GM10847 (cell line): ENCODE measurements around the gene OSBPL9.

Source experiments
- POLR2A ChIP-seq: IDR thresholded peaks from 2 replicates; pipeline ENCODE4 v1.6.1; 2011; ENCODE audit not compliant: insufficient read length; ENCODE audit errors: extremely low read depth

OSBPL9 gene

DNA sequence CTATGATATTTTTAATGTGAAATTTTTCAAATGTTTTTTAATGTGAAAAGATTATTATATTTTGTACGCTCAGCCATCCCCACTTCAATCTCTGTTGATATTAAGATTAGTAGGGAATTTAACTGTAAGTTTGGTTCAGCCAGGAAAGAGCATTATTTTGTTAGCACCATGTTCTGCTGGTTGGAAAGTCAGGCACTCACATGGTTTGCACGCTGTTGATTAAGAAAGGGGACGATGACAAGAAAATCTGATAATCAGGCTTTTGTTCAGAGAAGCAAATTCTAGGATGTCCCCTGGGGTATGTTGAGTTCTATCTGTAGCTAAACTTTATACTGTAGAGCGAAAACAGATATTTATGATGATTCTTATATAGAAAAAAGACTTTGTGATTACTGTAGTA lies 115.1 kb downstream of the OSBPL9 start:
- no peak for TF ChIP-seq POLR2A

DNA sequence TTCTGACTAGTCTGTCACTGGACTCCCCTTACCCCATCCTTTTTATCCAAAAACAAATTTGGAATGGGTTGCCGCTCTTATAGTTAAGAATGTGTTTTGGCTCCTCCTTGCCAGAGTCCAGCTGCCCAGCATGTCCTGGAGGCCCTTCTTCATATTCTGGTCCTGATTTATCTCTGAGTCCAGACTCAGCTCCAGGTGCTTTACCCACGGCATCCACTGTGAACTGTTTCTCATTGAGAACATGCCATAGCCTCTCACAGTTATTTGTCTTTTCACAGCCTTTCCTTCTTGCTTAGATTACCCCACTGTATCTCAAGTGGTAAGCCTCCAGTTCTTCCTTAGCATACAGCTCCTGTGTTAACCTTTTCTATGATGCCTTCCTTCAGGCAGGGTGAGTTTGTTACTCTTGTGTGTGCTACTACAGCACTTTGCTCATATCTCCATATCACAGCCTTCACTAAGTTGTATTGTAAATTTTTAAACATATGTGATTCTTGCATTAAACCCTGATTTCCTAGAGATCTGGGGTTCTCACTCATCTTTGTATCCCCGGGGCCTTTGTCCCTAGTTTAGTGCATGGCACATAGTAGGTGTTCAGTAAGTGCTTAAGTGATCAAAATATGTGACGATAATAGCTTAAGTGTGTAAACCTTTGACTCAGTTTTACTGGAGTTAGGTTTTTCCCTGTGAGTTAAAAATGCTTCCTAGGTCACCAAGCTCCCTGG lies 116.0 kb downstream of the OSBPL9 start:
- no peak for TF ChIP-seq POLR2A

DNA sequence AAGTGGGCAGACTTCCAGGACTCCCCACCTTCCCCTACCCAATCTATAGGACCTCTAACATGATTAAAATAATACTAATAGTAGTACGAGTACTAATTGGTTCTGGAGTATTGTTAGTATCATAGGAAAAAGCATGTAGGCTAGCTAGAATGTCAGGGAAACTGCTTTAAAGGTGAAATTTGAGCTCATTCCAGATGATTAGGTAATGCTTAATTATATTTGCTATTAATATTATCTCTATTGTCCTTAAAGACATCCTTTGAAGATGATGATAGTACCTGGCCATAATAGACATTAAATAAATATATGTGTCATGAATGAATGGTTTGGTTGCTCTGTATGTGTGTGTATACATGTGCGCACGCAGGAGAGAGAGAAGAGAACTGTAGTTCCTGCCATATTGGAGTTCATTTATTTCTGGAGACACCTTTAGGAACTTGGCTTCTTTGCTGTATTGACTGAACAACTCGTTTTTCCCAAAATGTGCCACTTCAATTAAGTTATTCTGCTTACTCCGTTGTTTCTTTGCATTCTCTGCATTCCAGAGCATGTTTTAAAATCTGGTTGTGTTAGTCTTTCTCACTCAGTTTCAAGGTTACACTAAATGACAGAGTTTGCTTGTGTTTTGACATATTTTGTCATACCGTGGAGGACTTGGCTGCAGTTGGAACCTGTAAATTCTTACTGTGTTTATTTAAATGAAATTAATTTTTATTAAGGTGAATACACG lies 117.1 kb downstream of the OSBPL9 start:
- TF ChIP-seq POLR2A: no peak

DNA sequence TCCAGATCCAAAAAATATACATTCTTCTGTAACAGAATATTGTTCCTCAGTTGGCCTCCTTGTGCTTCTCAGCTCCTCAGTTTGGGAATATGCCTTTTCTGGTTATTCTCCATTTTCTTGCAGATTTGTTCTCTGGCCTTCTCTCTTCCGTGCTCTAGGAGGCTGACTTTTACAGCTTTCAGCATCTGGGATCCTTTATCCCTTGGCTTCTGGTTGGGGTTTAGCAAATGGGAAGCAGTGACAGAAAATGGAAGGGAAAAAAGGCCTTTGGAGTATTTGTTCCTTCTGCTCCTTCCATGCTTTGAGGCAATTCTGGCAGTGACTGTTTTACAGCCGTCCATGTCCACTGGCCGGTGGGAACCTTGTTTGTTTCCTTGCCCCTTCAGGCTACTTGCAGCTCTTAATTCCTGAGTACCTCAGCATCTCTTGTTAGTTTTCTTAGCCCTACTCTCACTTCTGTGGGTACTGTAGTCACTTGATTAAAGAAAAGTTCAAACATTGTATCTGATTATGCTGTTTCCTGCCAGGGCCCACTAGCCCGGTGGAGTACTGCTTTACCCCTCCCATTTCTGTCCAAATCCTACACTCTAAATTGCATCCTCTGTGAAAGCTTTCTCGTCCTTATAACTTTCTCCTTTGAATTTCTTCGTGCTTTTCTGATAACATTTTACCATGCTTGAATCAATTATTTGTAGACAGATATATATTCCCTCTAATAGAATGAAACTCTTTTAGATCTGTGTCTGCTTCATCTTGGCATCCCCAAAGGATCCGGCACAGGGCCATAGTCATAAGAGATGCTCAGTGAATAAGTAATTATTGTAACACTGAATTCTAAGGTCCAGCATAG lies 118.2 kb downstream of the OSBPL9 start:
- no peak for TF ChIP-seq POLR2A

DNA sequence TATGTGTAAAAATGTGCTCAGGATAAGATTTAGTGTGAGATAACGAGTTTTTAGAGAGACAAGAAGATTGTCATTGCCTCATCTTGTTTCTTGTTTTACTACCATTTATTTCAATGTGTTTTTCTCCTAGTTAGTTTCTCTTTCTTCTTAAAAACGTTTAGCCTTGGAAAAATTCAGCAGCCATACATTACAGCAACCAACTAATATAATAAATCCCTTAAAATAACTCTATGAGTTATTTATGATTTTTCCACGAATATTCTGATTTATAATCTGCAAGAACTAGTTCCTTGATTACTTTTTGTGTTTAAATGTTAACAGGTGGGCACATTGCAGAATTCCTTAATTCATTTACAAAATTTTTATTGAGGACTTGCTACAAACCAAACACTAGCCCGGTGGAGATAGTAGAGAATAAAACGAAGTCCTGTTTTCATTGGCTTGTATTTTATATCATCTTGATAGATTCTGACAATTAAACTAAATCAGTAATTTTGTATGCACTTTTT lies 118.9 kb downstream of the OSBPL9 start:
- TF ChIP-seq POLR2A: no peak

DNA sequence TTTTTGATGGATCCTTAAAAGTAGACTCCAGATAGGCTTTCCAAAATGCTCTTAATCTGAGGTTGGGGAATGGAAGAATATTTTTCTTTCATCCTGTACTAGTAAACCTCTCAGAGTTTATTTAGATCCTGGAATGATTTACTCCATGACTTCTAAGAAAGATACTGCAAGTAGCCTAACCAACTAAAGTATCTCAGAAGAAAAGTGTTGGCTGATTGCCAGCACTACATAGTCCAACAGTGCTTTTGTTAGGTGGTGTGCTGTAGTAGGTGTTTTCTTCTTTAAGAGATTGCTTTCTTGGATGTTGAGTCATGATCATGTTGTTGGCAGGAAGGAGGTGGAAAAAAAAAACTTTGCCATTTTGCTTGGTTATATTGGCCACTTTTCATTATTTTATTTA lies 119.8 kb downstream of the OSBPL9 start:
- TF ChIP-seq POLR2A: no peak

DNA sequence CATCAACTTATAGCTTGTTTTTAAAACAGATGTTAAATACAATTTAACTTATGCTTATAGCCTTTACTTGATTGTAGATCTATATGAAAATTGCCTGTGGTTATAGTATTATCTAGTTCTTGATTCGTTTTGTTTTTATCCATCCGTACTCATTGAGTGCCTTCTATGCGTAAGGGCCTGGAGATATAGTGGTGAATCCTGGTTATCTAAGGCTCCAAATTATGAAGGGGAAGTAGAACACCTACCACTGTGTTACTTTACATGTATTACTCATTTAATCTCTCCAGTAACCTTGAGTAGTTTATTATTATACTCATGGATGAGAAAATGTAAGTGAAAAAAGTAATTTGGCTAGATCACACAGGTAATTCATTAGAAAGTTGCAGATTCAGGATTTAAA lies 121.8 kb downstream of the OSBPL9 start:
- TF ChIP-seq POLR2A: no peak

DNA sequence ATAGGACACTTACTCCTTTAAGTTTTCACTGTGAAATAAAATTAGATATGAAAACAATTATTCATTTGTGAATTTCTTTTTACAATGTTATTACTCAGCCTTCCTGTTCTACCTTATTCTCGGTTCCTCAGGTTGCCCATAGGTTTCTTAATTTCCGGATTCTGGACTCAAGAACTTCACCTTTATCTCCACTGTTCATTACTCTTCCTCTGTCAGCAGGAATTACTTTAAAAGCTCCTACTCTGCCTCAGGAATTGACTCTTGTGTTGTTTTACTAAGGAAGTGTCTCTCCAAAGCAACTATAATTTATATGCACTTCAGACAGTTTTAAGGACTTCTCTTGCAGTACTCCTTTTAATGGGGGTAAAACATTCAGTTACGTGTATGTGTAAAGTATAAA lies 123.8 kb downstream of the OSBPL9 start:
- no peak for TF ChIP-seq POLR2A

DNA sequence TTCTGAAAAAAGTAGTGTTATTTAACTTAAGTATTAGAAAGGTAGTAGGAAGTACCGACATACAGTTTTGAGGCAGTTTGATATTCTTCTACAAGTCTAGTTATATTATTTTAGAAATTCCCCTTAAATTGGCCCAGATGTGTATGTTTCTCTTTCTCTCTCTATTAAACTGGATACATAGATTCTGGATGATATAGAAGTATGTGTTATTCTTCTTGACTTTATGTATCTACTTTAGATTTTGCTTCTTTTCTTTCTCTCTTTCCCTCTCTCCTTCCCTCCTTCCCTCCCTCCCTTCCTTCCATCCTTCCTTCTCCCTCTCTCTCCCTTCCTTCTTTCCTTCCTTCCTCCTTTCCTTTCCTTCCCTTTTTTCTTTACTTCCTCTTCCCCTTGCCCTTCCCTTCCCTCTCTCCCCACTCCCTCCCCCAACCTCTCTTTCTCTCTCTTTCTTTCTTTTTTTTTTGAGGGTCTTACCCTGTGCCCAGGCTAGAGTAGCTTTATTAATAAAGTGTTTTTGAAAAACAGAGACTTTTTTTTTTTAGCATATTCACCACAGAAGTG lies 124.3 kb downstream of the OSBPL9 start:
- TF ChIP-seq POLR2A: no peak

DNA sequence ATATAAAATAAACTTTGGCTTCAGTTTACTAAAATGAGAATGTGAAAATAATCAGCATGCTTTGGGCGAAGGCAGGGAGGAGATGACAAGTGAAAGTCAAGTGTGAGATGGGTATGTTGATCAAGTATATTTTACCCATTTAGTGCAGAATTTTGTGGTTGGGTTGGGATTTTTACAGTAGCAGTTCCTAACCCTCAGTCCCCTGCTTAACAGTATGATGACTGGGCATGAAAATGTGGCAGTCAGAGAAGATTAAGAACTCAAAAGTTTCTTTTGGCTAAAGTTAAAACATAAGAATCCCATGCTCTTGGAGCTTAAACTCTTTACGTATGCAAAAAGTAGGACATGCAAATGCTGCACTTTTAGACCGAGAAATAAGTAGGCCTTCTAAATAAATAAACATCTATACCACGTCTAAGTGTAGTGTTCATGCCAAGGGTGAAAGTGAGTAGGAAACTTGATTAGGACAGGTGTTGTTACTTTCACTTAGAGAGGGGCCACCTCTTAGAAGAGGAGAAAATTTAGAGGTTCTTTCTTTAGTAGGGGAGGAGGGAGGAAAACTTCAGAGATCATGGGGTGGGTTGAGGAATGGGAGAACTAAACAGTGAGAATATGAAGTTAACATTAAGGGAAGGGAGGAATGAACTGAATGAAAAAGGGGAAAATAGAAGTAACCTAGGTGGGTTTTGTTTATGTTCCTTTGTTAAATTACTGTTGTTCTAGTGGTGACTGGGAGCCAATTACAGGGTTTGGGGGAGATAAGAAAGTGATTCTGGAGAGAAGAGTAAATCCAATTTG lies 127.8 kb downstream of the OSBPL9 start:
- TF ChIP-seq POLR2A: no peak

DNA sequence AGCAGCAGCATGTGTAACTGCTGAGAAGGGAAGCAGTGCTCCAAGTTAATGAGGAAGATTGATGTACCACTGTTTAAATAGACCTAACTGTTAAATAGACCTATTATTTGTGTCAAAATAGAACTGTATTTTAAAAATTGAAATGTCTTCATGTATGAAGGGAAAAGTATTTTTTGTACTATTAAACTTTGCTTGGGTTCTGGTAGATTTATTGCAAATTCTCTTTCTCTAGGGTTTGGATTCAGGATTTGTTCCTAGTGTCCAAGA lies 128.3 kb downstream of the OSBPL9 start:
- TF ChIP-seq POLR2A: no peak

DNA sequence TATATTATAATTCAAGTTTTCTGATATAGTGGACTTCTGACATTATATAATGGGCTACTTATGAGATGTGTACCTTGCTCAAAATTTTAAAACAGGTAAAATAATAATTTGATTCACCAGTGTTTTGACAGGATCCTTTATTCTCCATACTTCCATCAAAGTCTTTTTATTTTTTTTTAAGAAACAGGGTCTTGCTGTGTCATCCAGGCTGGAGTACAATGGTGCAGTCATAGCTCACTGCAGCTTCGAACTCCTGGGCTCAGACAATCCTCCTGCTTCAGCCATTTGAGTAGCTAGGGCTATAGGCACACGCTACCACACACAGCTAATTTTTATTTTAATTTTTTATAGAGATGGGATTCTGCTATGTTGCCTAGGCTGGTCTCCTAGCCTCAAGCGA lies 132.3 kb downstream of the OSBPL9 start:
- no peak for TF ChIP-seq POLR2A

DNA sequence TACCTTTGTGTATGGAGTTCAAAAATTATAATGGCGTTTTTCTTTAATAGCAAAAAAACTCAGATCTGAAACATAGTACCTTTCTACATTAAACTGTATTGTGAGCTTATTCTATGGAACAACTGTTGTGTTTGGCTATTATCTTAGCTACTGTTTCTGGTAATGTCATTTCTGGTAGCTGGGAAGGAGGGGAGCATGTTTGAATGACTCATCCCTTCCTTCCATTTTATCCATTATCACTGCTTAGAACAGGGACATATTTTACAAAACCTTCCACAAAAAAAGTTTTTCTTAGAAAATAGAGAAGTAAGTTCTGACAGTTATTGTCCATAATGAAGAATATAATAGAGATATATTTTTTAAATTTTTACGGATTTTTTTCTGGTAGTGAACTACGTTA lies 133.3 kb downstream of the OSBPL9 start:
- TF ChIP-seq POLR2A: no peak

DNA sequence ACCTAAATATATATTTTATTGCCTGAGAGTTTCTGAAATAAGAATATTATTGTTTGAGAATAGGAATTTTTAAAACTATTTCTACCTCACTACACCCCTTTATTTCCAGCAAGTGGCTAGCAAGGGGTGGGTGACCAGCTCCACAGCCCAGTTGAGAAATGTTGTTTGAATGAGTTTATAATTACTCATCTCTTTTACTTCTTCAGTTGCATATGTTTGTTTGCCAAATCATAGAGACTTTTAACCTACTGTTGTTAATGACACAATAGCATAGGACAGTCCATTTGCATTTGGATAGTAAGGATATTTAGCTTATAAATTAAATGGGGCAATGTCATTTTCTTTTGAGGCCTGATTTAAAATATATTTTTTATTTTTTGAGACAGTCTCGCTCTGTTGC lies 133.8 kb downstream of the OSBPL9 start:
- TF ChIP-seq POLR2A: no peak

DNA sequence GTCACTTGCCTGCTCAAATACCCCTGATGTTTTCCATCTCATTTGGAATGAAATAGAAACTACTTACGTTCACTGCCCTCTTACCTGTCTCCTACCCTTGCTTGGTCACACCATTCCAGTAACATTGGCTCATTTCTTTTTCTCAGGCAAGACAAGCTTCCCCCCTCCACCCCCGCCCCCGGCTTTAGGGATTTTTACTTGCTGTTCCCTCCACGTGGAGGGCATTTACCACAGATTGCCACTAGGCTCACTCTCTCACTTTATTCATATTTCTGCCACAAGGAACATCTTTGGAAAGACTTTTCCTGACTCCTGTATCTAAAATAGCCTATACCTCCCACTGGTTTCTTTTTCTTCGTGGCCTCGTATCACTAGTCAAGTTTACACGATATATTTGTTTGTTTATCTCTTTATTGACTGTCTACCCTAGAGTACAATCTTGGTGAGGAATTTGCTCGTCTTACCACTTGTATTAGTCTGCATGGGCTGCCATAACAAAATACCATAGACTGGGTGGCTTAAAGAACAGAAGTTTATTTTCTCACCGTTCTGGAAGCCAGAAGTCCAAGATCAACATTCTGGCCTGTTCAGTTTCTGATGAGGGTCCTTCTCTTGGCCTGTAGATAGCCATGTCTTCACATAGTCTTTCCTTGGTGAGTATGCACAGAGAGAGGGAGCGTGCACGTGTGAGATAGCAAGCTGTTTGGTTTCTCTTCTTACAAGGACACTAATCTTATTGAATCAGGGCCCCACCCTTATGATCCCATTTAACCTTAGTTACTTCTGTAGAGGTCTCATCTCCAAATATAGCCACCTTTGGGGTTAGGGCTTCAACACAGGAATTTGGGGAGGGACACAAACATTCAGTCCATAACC lies 135.4 kb downstream of the OSBPL9 start:
- TF ChIP-seq POLR2A: no peak
